Measurements from ENCODE around the gene SVEP1.
"Not testable (repeated sequence)": the region's sequence is repeated elsewhere in the genome, so short reads cannot be mapped to it uniquely, and the experiment has no call there.

SVEP1 gene

GRCh38 chr9:110575945-110576344 is 3.6 kb downstream of the SVEP1 start:
- no peak for DNase-seq

- DNase-seq: no peak
Measured at GRCh38 chr9:110575169-110575568, 4.4 kb downstream of the SVEP1 start.

GRCh38 chr9:110573305-110573704 is 6.2 kb downstream of the SVEP1 start:
- no peak for DNase-seq

- DNase-seq: no peak
Measured at GRCh38 chr9:110571801-110572483, 7.6 kb downstream of the SVEP1 start.

DNA sequence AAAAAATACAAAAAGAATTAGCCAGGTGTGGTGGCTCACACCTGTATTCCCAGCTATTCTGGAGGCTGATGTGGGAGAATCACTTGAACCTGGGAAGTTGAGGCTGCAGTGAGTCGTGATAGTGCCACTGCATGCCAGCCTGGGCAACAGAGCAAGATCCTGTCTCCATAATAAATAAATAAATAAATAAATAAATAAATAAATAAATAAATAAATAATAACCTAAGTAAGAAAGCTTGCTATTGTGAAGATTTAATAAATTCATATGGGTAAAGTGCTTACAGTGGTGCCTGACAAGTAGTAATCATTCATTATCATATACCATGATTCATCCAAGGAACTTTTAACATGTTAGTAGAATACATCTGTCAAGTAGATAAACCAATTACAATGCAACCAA is 13.4 kb downstream of the SVEP1 start:
- no peak for DNase-seq

- no peak for DNase-seq
Measured at GRCh38 chr9:110561826-110562225, 17.7 kb downstream of the SVEP1 start.

DNA sequence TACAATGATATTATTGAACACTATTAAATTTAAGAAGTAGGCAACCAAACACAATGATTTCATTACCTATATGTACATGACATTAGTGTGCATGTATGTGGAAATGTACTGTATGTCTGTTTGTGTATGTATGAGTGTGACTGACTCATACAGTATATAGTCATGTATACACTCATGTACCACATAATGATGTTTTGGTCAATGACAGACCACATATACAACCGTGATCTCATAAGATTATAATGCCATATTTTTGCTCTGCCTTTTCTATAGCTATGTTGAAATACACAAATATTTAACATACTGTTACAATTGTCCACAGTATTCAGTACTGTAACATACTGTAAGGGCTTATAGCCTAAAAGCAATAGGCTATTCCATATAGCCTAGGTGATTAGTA is 19.7 kb downstream of the SVEP1 start:
- DNase-seq: no peak

DNA sequence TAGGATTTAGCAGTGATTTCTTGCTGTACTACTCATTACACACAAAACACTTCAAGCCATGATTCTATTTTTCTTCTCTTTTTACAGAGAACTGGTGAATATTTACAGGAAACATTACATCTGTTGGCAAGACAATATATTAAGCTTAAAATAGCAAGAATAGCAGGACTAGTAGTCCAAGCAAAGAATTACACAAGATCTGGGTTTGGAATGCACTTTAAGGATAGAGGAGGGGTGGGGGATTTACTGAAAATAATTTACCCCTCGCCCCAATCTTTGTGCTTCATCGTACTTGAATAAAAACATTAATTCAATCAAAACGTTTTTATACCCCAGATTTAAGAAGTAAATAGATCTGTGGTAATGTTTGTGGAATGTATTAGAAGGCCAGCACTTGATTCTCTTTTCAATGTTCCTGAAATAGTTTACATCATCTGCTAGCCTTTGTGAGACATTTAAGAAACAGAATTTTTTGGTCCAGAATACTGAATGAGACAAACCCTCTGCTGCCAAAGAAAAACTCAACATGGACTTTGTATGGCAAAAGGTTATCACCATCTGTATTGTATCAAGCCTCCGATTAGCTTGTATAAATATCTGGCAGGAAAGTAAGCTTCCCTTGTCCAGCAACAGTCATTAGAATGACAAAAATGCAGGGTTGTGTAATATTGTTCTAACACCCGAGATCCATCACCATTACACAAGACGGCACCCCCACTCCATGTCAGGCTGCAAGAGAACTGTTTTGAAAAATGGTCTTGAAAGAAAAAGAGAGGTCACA is 23.8 kb downstream of the SVEP1 start:
- no peak for DNase-seq

DNA sequence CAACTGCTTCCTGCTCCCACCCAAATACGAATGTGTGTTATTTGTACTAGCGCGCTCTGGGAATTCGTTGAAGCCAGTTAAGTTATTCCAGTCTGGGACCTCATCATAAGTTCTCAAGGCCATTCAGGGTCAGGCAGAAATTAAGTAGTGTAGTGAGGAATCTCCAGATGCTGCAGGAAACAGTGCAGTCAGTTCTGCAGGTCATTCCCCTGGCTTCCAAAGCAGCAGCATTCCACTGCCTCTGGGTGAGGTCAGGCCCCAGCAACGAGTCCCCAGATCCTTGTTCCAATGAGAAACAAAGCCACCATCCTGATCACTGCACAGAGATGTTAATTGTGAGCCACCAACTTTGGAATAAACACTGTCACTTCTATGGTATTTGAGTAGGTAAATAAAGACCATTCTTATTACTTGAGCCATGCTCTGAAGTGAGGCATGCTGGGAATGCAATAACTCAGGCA is 33.1 kb downstream of the SVEP1 start:
- no peak for DNase-seq

DNA sequence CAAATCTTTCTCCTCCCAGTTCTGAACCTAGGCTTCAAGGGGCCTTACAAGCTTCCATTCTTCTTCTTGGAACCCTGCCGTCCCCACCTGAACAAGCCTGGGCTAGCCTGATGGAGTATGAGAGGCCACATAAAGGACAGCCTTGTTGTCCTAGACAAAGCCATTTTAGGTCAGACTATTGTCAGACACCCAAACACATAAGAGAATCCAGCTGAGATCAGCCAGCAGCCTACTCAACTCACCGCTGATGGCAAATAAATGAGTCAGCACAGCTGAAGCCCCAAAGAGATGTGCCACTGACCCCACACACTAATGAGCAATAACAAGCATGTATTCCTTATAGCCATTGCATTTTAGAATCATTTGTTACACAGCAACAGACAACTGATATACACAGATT is 33.8 kb downstream of the SVEP1 start:
- DNase-seq: no peak

- DNase-seq: no peak
Measured at GRCh38 chr9:110543631-110544051, 35.9 kb downstream of the SVEP1 start.

DNA sequence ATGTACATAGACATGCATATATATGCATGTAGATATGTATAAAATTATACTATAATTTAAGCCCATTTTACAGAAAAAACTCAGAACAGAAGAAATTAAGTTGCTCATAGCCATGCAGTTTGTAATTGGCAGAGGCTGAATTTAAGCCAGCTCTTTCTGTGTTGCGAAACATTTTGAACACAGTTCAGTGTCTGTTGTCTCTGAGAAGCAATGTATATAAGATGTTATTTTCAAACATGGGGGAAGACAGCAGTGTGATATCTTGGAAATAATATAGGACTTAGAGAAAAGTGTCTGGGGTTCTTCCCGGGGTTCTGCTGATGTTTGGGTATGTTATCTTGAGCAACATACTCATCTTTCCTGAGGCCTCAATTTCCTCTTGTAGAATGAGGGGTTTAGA is 37.6 kb downstream of the SVEP1 start:
- DNase-seq: no peak

DNA sequence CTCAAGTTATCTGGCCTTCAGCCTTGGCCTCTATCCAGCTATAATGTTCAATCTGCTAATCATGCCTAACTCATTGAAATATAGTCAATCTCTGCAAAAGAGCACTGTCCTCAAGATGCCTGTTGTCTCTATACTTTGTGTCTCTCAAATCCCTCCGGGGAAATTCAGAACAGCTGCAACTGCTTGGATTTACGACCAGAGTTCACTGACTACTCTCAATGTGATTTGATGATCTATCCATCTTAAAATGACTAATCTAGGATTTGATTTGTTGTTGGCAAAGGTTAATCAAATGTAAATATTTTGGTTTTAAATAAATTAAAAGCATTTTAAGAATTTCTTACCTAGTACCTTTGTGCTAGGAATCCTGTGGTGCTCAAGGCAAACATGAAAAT is 40.9 kb downstream of the SVEP1 start:
- DNase-seq: no peak

- DNase-seq: no peak
Measured at GRCh38 chr9:110537841-110538646, 41.5 kb downstream of the SVEP1 start.

DNA sequence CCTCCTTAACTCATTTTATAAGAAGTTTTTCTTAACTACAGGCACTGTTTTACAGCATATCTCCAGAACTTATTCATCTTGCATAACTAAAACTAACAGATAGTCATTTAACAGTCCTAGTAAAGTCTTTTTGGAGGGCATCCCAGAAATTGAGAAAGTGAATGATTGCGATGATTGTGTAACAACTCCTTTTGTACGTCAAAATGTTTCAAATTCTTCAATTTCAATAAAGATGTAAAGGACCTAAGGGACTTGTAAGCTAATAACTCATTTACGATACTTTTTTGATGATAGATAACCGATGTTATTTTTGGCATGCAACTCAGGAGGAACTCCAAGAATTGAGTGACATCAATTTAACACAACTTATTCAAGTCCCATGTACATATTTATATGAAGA is 42.7 kb downstream of the SVEP1 start:
- DNase-seq: no peak

DNA sequence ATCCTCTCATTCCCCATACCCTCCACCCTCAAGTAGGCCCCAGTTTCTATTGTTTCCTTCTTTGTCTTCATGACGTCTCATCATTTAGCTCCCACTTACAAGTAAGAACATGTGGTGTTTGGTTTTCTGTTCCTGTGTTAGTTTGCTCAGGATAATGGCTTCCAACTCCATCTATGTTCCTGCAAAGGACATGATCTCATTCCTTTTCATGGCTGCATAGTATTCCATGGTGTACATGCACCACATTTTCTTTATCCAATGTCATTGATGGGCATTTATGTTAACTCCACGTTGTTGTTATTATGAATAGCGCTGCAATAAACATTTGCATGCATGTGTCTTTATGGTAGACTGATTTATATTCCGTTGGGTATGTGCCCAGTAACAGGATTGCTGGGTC is 45.4 kb downstream of the SVEP1 start:
- not testable (repeated sequence) for DNase-seq

DNA sequence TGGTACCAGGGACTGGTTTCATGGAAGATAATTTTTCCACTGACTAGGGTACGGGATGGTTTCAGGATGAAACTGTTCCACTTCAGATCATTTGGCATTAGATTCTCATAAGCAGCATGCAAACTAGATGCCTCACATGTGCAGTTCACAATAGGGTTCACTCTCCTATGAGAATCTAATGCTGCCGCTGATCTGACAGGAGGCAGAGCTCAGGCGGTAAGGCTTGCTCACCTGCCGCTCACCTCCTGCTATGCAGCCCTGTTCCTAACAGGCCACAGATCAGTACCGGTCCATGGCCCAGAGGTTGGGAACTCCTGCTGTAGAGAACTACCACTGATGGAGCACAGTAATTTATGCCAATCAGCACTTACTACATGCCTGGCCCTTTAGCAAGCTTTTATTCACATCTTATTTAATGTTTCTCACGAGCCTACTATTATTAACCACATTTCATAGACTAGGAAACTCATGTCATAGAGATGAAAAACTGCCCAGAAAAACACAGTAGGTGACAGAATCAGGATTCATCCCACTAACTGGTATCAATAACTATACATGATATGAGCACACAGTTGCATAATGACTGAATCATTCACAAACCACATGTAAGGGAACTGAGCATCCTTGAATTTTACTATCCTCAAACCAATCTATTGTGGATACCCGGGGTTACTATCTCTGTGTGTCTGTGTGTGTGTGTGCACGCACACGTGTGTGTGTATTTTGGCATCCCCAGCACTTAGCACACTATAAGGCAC is 46.5 kb downstream of the SVEP1 start:
- DNase-seq: no peak

DNA sequence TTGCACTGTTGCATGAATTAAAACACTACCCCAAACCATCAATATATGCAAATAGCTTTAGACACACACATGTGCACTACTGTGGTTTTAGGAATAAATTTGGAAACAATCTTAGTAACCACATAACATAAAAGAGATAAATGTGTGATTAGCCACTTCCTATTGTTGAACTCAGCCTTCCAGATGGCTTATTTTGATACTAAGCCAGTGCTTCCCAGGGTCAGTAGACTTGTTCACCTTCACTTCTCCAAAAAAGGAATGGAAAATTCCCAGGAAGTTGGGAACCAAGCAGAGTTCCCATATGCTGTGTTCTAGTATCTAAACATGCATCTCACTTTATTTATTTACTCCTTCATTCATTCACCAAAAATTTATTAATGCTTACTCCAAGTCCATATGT is 47.8 kb downstream of the SVEP1 start:
- no peak for DNase-seq

- DNase-seq: not testable (repeated sequence)
Measured at GRCh38 chr9:110531241-110531640, 48.3 kb downstream of the SVEP1 start.

- no peak for DNase-seq
Measured at GRCh38 chr9:110528645-110529044, 50.9 kb downstream of the SVEP1 start.

- DNase-seq: no peak
Measured at GRCh38 chr9:110526426-110526825, 53.1 kb downstream of the SVEP1 start.

GRCh38 chr9:110521206-110521605 is 58.3 kb downstream of the SVEP1 start:
- DNase-seq: no peak

All from NCI-H1694 (cell line).